ENCODE results near the gene TCF7L2. TPM values are rescaled to one million over a fixed set of nuclear protein-coding genes. Genes with fewer than 3 reads are reported as not detected.

Gene TCF7L2
- total and polyA plus RNA-seq, 12 donors = 8.7 to 24.7 (median 14.8) TPM

DNA sequence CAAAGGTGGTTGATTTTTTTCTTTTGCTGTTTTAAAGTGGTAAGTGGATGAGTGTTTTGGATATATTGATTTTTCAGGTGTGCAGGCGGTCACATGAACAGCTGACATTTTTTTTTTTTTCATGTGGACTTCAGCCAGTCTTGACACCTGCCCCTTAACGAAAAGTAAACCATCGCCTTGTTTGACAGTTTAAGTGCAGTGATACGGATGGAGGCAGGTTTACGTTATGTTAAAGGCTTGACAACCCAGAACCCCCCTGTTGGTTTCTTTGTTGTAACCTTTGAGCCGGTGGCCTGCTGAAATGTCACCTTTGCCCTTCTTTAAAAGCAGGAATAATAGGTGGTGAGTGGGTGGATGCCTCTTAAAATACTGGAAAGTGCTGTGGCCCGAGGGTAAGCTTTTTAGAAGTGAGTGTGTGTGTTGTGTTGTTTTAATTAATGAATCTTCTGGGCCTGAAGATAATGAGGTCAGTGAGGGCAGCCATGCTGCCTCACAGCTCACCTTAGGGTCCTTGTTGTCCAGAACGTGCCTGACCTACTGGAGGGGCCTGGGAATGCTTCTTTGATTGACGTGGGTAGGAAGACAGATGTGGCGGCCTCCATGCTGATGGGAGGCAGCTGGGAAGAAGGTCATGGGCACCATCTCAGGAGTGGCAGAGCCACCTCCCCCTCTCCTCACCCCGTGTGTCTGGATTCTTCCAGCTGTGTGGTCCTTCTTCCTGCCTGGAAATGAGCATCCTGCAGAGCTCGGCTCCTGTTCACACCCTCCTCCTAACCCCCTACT is 69.8 kb downstream of the TCF7L2 start:
- peak overlapping the region in 1 of 5 donors; percentile 58 for H3K27ac ChIP-seq
- no peak overlapping the region for H3K4me3 ChIP-seq
- DNase-seq = no peak
- WGBS, 4 donors = 64 to 79% (median 75%) methylated on average over 11 to 12 of the region's 12 CpGs
- H3K9me3 ChIP-seq (replicated peaks in 1 of 3) = no peaks in the 10 kb centered on the region
- TF ChIP-seq, protein P1, sequence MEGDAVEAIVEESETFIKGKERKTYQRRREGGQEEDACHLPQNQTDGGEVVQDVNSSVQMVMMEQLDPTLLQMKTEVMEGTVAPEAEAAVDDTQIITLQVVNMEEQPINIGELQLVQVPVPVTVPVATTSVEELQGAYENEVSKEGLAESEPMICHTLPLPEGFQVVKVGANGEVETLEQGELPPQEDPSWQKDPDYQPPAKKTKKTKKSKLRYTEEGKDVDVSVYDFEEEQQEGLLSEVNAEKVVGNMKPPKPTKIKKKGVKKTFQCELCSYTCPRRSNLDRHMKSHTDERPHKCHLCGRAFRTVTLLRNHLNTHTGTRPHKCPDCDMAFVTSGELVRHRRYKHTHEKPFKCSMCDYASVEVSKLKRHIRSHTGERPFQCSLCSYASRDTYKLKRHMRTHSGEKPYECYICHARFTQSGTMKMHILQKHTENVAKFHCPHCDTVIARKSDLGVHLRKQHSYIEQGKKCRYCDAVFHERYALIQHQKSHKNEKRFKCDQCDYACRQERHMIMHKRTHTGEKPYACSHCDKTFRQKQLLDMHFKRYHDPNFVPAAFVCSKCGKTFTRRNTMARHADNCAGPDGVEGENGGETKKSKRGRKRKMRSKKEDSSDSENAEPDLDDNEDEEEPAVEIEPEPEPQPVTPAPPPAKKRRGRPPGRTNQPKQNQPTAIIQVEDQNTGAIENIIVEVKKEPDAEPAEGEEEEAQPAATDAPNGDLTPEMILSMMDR (IDR thresholded peaks at IDR 0.05) = no peak
- TF ChIP-seq POLR2A (IDR thresholded peaks at IDR 0.05) = no peak
- intact Hi-C loops (cut with DNase I) = loop anchor here in 1 of 2 donors (10.0 kb wide), 1 partner anchor 55 kb away; no protein-coding TSS in a partner anchor
- H3K4me1 ChIP-seq (replicated peaks in 1 of 2) = peaks cover 17 to 25% of the 10 kb centered on the region in 2 donors
- H3K36me3 ChIP-seq (replicated peaks in 1 of 2) = no peaks in the 10 kb centered on the region
- H3K27me3 ChIP-seq = no peaks in the 10 kb centered on the region

DNA sequence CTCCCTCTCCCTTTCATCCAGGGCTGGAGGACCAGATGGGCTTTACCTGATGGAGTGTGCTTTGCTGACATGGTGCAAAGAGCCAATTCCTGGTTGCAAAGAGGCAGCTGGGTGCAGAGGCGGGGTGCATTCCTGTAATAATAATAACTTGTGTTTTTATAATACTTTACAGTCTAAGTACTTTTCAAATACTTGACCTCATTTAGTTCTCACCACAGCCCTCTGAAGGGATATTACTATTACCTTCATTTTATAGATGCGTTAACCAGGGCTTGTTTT is 70.4 kb downstream of the TCF7L2 start:
- Histone ChIP-seq H3K9me3 (replicated peaks in 1 of 3) (no peaks in the 10 kb centered on the region), H3K36me3 (replicated peaks in 1 of 2) (no peaks in the 10 kb centered on the region), H3K27me3 (no peaks in the 10 kb centered on the region), H3K27ac (peak overlapping the region in 2 of 5 donors; percentile 1 to 58), H3K4me3 (no peak overlapping the region), H3K4me1 (replicated peaks in 1 of 2) (peaks cover 17 to 25% of the 10 kb centered on the region in 2 donors)
- no peak for DNase-seq
- WGBS, 4 donors = 80 to 92% (median 83%) methylated on average over 2 of the region's 2 CpGs
- TF ChIP-seq, protein P1 (IDR thresholded peaks at IDR 0.05) = no peak
- TF ChIP-seq POLR2A (IDR thresholded peaks at IDR 0.05) = no peak
- intact Hi-C loops (cut with DNase I) = no loop called here

DNA sequence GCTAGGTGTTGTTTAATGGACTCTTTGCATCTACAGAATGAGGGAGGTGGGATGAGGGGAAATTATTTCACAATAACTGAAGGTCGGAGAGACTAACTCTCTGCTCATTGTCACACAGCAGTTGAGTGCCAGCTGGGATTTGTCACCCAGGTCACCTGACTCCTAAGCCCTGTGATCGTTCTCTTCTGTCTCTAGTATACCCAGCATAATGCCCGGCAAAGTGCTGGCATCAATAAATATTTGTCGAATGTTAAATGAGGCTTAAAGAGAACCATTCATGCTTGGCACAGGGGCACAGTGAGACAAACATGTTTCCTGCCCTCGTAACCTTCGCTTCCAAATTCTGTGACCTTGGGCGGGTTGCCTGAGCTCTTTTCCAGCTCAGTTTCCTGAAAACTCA is 70.8 kb downstream of the TCF7L2 start:
- Histone ChIP-seq H3K9me3 (replicated peaks in 1 of 3) (no peaks in the 10 kb centered on the region), H3K27me3 (no peaks in the 10 kb centered on the region), H3K27ac (peak overlapping the region in 2 of 5 donors; percentile 1 to 58), H3K4me3 (peak overlapping the region in 1 of 4 donors; percentile 6), H3K4me1 (replicated peaks in 1 of 2) (peaks cover 17 to 25% of the 10 kb centered on the region in 2 donors), H3K36me3 (replicated peaks in 1 of 2) (no peaks in the 10 kb centered on the region)
- TF ChIP-seq, protein P1 (IDR thresholded peaks at IDR 0.05) = no peak
- TF ChIP-seq POLR2A (IDR thresholded peaks at IDR 0.05) = no peak
- intact Hi-C loops (cut with DNase I) = no loop called here
- DNase-seq = peak; percentile 50 to 89 (median 84)
- WGBS, 4 donors = 24 to 33% (median 29%) methylated on average over 7 of the region's 7 CpGs

DNA sequence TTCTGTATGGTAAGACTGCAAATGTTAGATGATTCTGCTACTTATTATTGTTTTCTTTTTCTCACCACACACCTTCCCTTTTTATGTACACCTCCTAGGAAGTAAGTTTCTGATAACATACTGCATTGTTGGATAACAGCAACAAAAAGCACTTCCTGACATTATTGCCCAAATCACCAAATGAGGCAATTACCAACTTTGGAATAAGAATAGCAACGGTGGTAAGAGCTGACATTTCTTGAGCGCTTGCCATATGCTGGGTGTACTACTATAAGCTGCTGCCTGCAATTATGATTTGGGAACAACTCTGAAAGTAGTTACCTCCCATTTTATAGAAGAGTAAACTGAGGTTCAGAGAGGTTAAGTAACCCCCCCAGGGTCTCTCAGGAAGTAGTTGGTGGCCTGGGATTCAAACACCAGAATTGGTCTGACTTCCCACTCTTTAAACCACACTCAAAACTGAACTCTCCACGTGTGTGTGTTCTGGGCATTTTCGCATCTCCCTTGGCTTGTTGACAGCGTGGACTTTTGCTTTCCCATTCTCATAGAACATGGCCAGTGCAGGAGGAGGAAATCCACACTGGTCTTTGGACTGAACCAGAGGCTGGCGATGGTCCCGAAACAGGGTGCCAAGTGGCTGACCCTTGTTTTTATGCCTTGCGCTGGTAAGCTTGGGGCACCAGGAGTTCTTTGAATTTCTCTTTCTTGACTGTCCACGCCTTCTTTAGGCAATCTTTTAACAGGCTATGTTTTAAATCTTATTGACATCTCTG is 71.4 kb downstream of the TCF7L2 start:
- peak overlapping the region in 2 of 5 donors; percentile 1 to 58 for H3K27ac ChIP-seq
- DNase-seq = no peak
- peaks cover 17 to 25% of the 10 kb centered on the region in 2 donors for H3K4me1 ChIP-seq (replicated peaks in 1 of 2)

More for the DNA sequence above, 71.4 kb downstream of the TCF7L2 start:
- H3K36me3 ChIP-seq (replicated peaks in 1 of 2) = no peaks in the 10 kb centered on the region
- no peak for TF ChIP-seq POLR2A (IDR thresholded peaks at IDR 0.05)
- intact Hi-C loops (cut with DNase I) = no loop called here
- H3K27me3 ChIP-seq = no peaks in the 10 kb centered on the region
- no peak overlapping the region for H3K4me3 ChIP-seq
- no peaks in the 10 kb centered on the region for H3K9me3 ChIP-seq (replicated peaks in 1 of 3)
- 66 to 83% (median 78%) methylated on average over 9 of the region's 9 CpGs for WGBS, 4 donors

Data from adrenal gland (tissue), 12 donors.